PC-3 (cell line): ENCODE measurements around the gene HSD17B4. TPM values are rescaled to one million over a fixed set of nuclear protein-coding genes. Genes with fewer than 3 reads are reported as not detected.
"Not testable (repeated sequence)": the region's sequence is repeated elsewhere in the genome, so short reads cannot be mapped to it uniquely, and the experiment has no call there.

ENCODE experiments used
- ATAC-seq: fragments of 200-7000 bp; cut with Tn5 transposase; 2 replicates; pipeline ENCODE4 v1.9.1; 2020; ENCODE audit warnings: mild to moderate bottlenecking, moderate library complexity
- BruUV-seq: library from RNA; stranded (reverse); fragments of 400-500 nt; replicated peaks from 2 replicates; lab custom pipeline; 2021; lab: Mats Ljungman, UMichigan
- CTCF ChIA-PET: fragments of 300-600 bp; sonication (Branson Sonifier 250); formaldehyde crosslinking; loops from one replicate; lab custom pipeline; 2022; ENCODE audit warnings: antibody characterized with exemption; lab: Charles Lee
- POLR2A ChIA-PET: fragments of 300-600 bp; sonication (Branson Sonifier 250); formaldehyde crosslinking; loops from one replicate; lab custom pipeline; 2022; ENCODE audit warnings: antibody characterized with exemption; ENCODE audit not compliant: unreplicated experiment; lab: Charles Lee
- DNase-seq: peaks from one replicate; pipeline ENCODE4 v3.0.0-alpha.2; 2015
- H2AFZ ChIP-seq: fragments of 300-600 bp; sonication (generic); 2 replicates; pipeline ENCODE4 v1.6.0; 2016; ENCODE audit warnings: antibody characterized with exemption, low read length
- H3F3A ChIP-seq: fragments of 300-600 bp; sonication (generic); one replicate; pipeline ENCODE4 v1.6.0; 2017; ENCODE audit warnings: antibody characterized with exemption, low read length, control low read depth, mild to moderate bottlenecking; ENCODE audit not compliant: unreplicated experiment
- H3K27ac ChIP-seq: fragments of 300-600 bp; sonication (generic); 2 replicates; pipeline ENCODE4 v1.5.1; 2016; ENCODE audit warnings: mild to moderate bottlenecking, low read length
- H3K27me3 ChIP-seq: fragments of 300-600 bp; sonication (generic); 2 replicates; pipeline ENCODE4 v1.6.1; 2016; ENCODE audit warnings: low read length, mixed read lengths
- H3K36me3 ChIP-seq: fragments of 300-600 bp; sonication (generic); 2 replicates; pipeline ENCODE4 v1.6.1; 2016; ENCODE audit warnings: low read depth, mixed run types, low read length, mixed read lengths
- H3K4me1 ChIP-seq: fragments of 300-600 bp; sonication (generic); 2 replicates; pipeline ENCODE4 v1.5.1; 2016; ENCODE audit warnings: low read length; ENCODE audit not compliant: insufficient read depth
- H3K4me2 ChIP-seq: fragments of 300-600 bp; sonication (generic); 2 replicates; pipeline ENCODE4 v1.6.0; 2016; ENCODE audit warnings: low read length
- H3K4me3 ChIP-seq: fragments of 300-600 bp; sonication (generic); 2 replicates; pipeline ENCODE4 v1.5.1; 2016; ENCODE audit warnings: mild to moderate bottlenecking, low read length, mixed read lengths
- H3K79me2 ChIP-seq: fragments of 300-600 bp; sonication (generic); 2 replicates; pipeline ENCODE4 v1.6.1; 2017; ENCODE audit warnings: low read length, mixed read lengths
- H3K9ac ChIP-seq: fragments of 300-600 bp; sonication (generic); 2 replicates; pipeline ENCODE4 v1.6.0; 2016; ENCODE audit warnings: mild to moderate bottlenecking, low read length
- H3K9me2 ChIP-seq: fragments of 300-600 bp; sonication (generic); replicated peaks from 2 replicates; pipeline ENCODE4 v1.6.1; 2016; ENCODE audit warnings: mixed run types, low read length, mixed read lengths
- H3K9me3 ChIP-seq: fragments of 300-600 bp; sonication (generic); 2 replicates; pipeline ENCODE4 v1.6.1; 2016; ENCODE audit warnings: low read length, mixed read lengths
- H4K20me1 ChIP-seq: fragments of 300-600 bp; sonication (generic); 2 replicates; pipeline ENCODE4 v1.6.1; 2016; ENCODE audit warnings: low read length, mixed read lengths
- EZH2 ChIP-seq: fragments of 300-600 bp; sonication (generic); IDR thresholded peaks from one replicate; pipeline ENCODE4 v1.6.1; 2017; ENCODE audit warnings: antibody characterized with exemption, mild to moderate bottlenecking, low read length; ENCODE audit not compliant: unreplicated experiment
- EZH2phosphoT487 ChIP-seq: fragments of 300-600 bp; sonication (generic); IDR thresholded peaks from 2 replicates; pipeline ENCODE4 v1.6.1; 2018; ENCODE audit warnings: mild to moderate bottlenecking, antibody characterized with exemption, low read length, borderline replicate concordance
- intact Hi-C: fragments of 100-400 bp; cut with micrococcal nuclease; formaldehyde crosslinking; loops from 2 replicates; pipeline ENCODE4 v1.9.0; 2023
- total RNA-seq: library from RNA; depleted of rRNA; stranded (reverse); fragments of >200 nt; gene quantifications from 2 replicates; pipeline ENCODE4 v1.2.3, GENCODE V29; 2014
- TF ChIP-seq, protein P1 (sequence below): fragments of 300-600 bp; sonication (generic); conservative IDR thresholded peaks from 2 replicates; pipeline ENCODE4 v1.5.1; 2017; ENCODE audit warnings: antibody characterized with exemption, low read depth, mild to moderate bottlenecking, low read length

The HSD17B4 gene
- total RNA-seq, 1 experiment from 2014 or later, result 165 TPM

- POLR2A ChIA-PET, result no interaction called here
- ATAC-seq, result no peak
- Histone ChIP-seq H3K4me3 (no peak overlapping the region), H2AFZ (no peak overlapping the region), H3K79me2 (no peaks in the 10 kb centered on the region), H3F3A (no peaks in the 10 kb centered on the region), H3K4me1 (no peaks in the 10 kb centered on the region), H3K27me3 (no peaks in the 10 kb centered on the region), H3K9me2 (no peaks in the 10 kb centered on the region), H3K27ac (no peak overlapping the region), H3K36me3 (no peaks in the 10 kb centered on the region), H3K4me2 (no peak overlapping the region), H3K9ac (no peak overlapping the region), H3K9me3 (no peaks in the 10 kb centered on the region), H4K20me1 (no peaks in the 10 kb centered on the region)
- intact Hi-C loops, result no loop called here
- DNase-seq, result no peak
- BruUV-seq, result no TSS peak
- CTCF ChIA-PET, result no interaction called here
- TF ChIP-seq EZH2, result no peak
- TF ChIP-seq, protein P1, sequence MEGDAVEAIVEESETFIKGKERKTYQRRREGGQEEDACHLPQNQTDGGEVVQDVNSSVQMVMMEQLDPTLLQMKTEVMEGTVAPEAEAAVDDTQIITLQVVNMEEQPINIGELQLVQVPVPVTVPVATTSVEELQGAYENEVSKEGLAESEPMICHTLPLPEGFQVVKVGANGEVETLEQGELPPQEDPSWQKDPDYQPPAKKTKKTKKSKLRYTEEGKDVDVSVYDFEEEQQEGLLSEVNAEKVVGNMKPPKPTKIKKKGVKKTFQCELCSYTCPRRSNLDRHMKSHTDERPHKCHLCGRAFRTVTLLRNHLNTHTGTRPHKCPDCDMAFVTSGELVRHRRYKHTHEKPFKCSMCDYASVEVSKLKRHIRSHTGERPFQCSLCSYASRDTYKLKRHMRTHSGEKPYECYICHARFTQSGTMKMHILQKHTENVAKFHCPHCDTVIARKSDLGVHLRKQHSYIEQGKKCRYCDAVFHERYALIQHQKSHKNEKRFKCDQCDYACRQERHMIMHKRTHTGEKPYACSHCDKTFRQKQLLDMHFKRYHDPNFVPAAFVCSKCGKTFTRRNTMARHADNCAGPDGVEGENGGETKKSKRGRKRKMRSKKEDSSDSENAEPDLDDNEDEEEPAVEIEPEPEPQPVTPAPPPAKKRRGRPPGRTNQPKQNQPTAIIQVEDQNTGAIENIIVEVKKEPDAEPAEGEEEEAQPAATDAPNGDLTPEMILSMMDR, result no peak
- TF ChIP-seq EZH2phosphoT487, result no peak
These were observed 13.1 kb upstream of the HSD17B4 start for GRCh38 chr5:119439140-119439631.

- intact Hi-C loops, DNase-seq, H3K9me2 ChIP-seq, H3K4me2 ChIP-seq, H3K27ac ChIP-seq, H2AFZ ChIP-seq, H3K9me3 ChIP-seq, H3K4me1 ChIP-seq, CTCF ChIA-PET, H4K20me1 ChIP-seq, H3K9ac ChIP-seq, H3K27me3 ChIP-seq, ATAC-seq, H3K79me2 ChIP-seq, H3K36me3 ChIP-seq, BruUV-seq, H3F3A ChIP-seq, H3K4me3 ChIP-seq: not testable (repeated sequence)
- POLR2A ChIA-PET, result interaction anchor here (0.6 kb wide), 1 partner anchor 451 kb away, joined by 4 read pairs; the partner anchor contains the start of gene DTWD2
These were observed 12.7 kb upstream of the HSD17B4 start for GRCh38 chr5:119439632-119440031.

DNA sequence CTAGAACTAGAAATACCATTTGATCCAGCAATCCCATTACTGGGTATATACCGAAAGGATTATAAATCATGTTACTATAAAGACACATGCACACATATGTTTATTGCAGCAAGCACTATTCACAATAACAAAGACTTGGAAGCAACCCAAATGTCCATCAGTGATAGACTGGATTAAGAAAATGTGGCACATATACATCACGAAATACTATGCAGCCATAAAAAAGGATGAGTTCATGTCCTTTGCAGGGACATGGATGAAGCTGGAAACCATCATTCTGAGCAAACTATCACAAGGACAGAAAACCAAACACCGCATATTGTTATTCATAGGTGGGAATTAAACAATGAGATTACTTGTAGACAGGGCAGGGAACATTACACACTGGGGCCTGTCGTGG is 7.7 kb upstream of the HSD17B4 start:
- POLR2A ChIA-PET, H3K27me3 ChIP-seq, H3K9ac ChIP-seq, intact Hi-C loops, H3K9me3 ChIP-seq, H3K36me3 ChIP-seq, H3F3A ChIP-seq, H4K20me1 ChIP-seq, H3K79me2 ChIP-seq, H2AFZ ChIP-seq, H3K9me2 ChIP-seq, CTCF ChIA-PET, ATAC-seq, DNase-seq, H3K4me2 ChIP-seq, BruUV-seq, H3K4me3 ChIP-seq, H3K4me1 ChIP-seq, H3K27ac ChIP-seq: not testable (repeated sequence)

- no peak overlapping the region for H3K4me3 ChIP-seq
- H3K36me3 ChIP-seq, result no peaks in the 10 kb centered on the region
- no peak overlapping the region for H2AFZ ChIP-seq
- no peak overlapping the region for H3K9ac ChIP-seq
- DNase-seq, result no peak
- H3F3A ChIP-seq, result no peaks in the 10 kb centered on the region
- CTCF ChIA-PET, result no interaction called here
- H3K9me2 ChIP-seq, result no peaks in the 10 kb centered on the region
- POLR2A ChIA-PET, result no interaction called here
- H3K79me2 ChIP-seq, result no peaks in the 10 kb centered on the region
- no peak overlapping the region for H3K4me2 ChIP-seq
- TF ChIP-seq EZH2phosphoT487 (no peak), EZH2 (no peak)
- TF ChIP-seq, protein P1, result no peak
- intact Hi-C loops, result no loop called here
- no TSS peak for BruUV-seq
- H3K4me1 ChIP-seq, result no peaks in the 10 kb centered on the region
- H3K27me3 ChIP-seq, result no peaks in the 10 kb centered on the region
- H4K20me1 ChIP-seq, result no peaks in the 10 kb centered on the region
- no peaks in the 10 kb centered on the region for H3K9me3 ChIP-seq
- no peak for ATAC-seq
- H3K27ac ChIP-seq, result no peak overlapping the region
These were observed 6.8 kb upstream of the HSD17B4 start for GRCh38 chr5:119445544-119445943.
